Keratinocyte (primary cell): ENCODE measurements around the gene DEPDC1B.

Source experiments
- CTCF ChIP-seq, 3 experiments: IDR thresholded peaks in 1 of 3; conservative IDR thresholded peaks in 1 of 3; optimal IDR thresholded peaks in 1 of 3; 2 replicates in 2 of 3; 3 replicates in 1 of 3; pipeline versions ENCODE3 to v1.5.1; 2011; ENCODE audit warnings: low read length in 3 of 3, mild to moderate bottlenecking in 3 of 3, moderate library complexity in 2 of 3, control low read depth in 1 of 3, inconsistent platforms in 1 of 3; ENCODE audit not compliant: insufficient read depth in 2 of 3; ENCODE audit errors: extremely low read depth in 1 of 3
- EZH2 ChIP-seq: IDR thresholded peaks from one replicate; pipeline ENCODE4 v1.6.1; 2012; ENCODE audit warnings: inconsistent platforms, mild to moderate bottlenecking, low read length, moderate library complexity

GRCh38 chr5:60638300-60638699, 61.7 kb downstream of the DEPDC1B start:
- no peak for TF ChIP-seq CTCF (optimal IDR thresholded peaks at IDR 0.05 in 1 of 3, IDR thresholded peaks at IDR 0.05 in 1 of 3, conservative IDR thresholded peaks at IDR 0.05 in 1 of 3; ENCODE audit: extremely low read depth in 1 of 3, insufficient read depth in 2 of 3, low read length in 3 of 3)
- no peak for TF ChIP-seq EZH2
